T-helper 2 cell treated with Interferon-gamma antibody and Interleukin-4, amounts not matched to agents 5 μg/mL and 100 μg/mL, for 36 hours (primary cell): ENCODE data around the gene SAXO1.

Experiments used
- DNase-seq: peaks from one replicate; pipeline ENCODE4 v3.0.0; 2021; ENCODE audit warnings: low spot score
- H3K27ac Mint-ChIP-seq: one replicate; pipeline ENCODE4 v1.8.0; 2021; ENCODE audit warnings: mild to moderate bottlenecking, mixed read lengths
- H3K27me3 Mint-ChIP-seq: one replicate; pipeline ENCODE4 v1.8.0; 2021; ENCODE audit warnings: low read depth, mixed read lengths
- H3K36me3 Mint-ChIP-seq: one replicate; pipeline ENCODE4 v1.8.0; 2021; ENCODE audit warnings: low read depth, mixed read lengths
- H3K4me1 Mint-ChIP-seq: one replicate; pipeline ENCODE4 v1.8.0; 2021; ENCODE audit warnings: low read depth, mixed read lengths
- H3K4me3 Mint-ChIP-seq: one replicate; pipeline ENCODE4 v1.8.0; 2022; ENCODE audit warnings: mild to moderate bottlenecking, moderate library complexity, mixed read lengths
- H3K9me3 Mint-ChIP-seq: one replicate; pipeline ENCODE4 v1.8.0; 2021; ENCODE audit warnings: mixed read lengths

Gene SAXO1

DNA sequence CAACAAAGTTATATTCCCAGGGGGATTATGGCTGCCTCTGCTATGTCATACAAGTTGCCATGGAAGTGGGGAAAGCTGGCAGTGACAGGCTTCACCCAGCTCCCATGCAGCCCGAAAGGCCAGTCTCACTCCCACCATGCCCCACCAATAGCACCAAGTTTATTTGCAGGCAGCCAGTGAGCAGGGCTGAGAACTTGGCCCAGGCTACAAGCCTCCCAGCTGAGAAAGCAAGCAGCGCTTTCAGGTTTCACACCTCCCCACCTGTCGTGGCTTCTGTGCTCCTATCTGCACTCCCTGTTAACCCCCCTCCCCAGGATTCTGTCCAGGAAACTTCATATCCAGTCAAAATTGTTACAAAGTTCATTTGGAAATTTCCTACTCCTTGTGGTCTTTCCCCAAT lies 155.0 kb downstream of the SAXO1 start:
- H3K36me3 Mint-ChIP-seq = no peaks in the 10 kb centered on the region
- no peaks in the 10 kb centered on the region for H3K27me3 Mint-ChIP-seq
- no peak for DNase-seq
- H3K27ac Mint-ChIP-seq = no peak overlapping the region
- peaks cover 5% of the 10 kb centered on the region for H3K4me1 Mint-ChIP-seq
- no peak overlapping the region for H3K4me3 Mint-ChIP-seq
- H3K9me3 Mint-ChIP-seq = no peaks in the 10 kb centered on the region
